SHP77 treated with DMSO at 0.1 percent for 48 hours (cell line): Measurements from ENCODE around the gene VAV3.

Experiments
- DNase-seq: peaks from one replicate; lab custom pipeline; 2025; lab: John Stamatoyannopoulos, UW

Gene VAV3

GRCh38 chr1:107972391-107973180 is 7.6 kb upstream of the VAV3 start:
- DNase-seq = no peak

DNA sequence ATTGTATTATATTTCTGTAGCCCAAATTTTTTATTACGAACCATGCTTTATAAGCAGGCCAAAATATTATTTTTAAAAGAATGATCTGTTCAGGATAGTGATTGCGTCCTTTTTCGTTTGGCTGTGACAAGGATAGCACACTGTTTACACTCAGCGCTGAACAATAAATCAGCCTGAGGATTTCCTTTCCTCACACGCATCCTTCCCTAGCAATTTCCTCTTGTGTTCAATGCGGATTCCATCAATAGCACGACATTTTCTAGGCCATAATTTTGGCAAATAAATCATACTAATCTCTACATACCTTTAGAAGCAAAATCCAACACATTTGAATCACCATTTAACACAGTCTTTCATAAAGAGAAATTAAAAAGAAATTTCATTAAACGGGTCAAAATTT is 1.6 kb upstream of the VAV3 start:
- no peak for DNase-seq

DNA sequence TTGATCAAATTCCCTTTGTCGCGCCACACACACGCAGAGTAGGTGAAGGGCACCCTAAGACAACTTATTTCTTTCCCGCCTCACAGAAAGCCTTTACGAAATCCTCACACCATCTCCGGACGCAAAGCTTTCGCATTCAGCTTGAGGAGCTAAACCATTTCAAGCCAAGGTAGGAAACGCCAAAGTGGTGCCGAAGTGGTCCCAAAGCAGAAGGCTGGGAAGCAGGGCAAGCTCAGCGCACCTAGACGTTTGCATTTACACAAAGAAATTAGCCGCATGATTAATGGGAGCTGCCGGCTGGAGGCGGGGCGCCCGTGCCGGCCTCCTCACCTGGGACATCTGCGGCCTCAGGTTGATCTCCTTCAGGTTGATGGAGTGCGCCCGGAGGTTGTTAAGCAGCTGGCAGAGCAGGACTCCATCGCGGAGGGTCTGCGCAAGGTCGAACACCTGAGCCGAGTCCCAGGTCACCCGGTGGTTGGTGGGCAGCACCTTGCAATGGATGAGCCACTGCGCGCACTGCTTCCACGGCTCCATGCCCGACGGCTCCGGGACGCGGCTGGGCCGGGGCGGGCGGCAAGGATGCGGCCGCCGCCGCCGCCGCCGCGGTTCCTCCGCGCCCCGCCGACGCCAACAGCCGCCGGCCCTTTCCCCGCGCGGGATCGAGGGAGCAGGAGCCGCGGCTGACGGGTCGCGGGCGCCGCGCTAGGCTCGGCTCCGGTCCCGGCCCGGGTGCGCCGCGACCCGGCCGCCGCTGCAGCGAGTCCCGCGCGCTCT is 457 bp downstream of the VAV3 start:
- no peak for DNase-seq

GRCh38 chr1:107963601-107964335 is 1.2 kb downstream of the VAV3 start:
- no peak for DNase-seq

DNA sequence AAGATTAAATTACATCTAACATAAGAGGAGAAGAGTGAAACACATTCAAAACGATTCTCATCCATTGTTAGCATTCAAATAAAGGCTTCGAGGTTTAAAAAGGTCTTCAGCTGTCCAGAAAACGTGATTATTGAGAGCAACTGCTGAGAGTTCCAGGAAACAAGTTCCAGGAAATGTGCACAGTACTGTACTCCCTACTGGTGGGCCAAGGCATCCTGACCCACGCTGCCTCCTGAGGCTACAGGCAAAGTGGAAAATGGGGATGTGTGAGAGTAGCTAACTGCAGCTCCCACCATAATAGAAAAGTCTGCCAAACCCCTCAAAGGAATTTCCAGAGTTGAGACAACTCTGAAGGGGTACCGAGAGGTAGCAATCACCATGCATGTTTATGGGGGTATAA is 2.0 kb downstream of the VAV3 start:
- DNase-seq = no peak

DNA sequence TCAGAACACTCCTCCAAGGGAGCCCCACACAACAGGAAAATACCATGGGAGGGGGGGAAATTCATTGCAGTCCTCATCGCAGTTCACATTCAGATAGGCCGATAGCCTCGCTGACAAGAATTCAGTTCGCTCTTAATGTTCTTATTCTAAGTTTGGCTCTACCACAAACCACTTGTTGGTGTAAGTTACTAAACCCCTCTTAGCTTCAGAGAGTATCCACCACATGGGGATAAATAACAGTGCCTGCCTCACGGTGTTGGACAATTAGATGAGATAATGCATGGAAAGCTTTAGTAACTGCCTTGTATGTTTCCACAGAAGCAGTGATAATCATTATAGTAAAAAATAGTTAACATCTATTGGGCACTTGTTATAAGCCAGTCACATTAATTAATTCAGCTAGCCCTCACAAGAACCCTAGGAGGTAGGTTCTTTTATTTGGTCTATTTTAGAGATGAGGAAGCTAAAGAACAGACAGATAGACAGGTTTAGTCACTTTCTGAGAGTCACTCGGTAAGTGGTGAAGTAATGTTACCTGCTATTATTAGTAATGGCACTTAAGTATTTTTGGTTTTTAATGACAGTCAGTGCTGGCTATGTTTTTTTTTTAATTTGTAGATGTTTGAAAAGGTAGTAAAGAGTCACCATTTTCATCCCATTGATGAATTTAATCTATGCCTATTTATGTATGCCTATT is 10.1 kb downstream of the VAV3 start:
- no peak for DNase-seq

GRCh38 chr1:107954126-107954525 is 10.9 kb downstream of the VAV3 start:
- DNase-seq = no peak

- DNase-seq = no peak
Observed at GRCh38 chr1:107953556-107953955, 11.4 kb downstream of the VAV3 start.

- no peak for DNase-seq
Observed at GRCh38 chr1:107952989-107953388, 12.0 kb downstream of the VAV3 start.

GRCh38 chr1:107950464-107950863 is 14.5 kb downstream of the VAV3 start:
- no peak for DNase-seq

DNA sequence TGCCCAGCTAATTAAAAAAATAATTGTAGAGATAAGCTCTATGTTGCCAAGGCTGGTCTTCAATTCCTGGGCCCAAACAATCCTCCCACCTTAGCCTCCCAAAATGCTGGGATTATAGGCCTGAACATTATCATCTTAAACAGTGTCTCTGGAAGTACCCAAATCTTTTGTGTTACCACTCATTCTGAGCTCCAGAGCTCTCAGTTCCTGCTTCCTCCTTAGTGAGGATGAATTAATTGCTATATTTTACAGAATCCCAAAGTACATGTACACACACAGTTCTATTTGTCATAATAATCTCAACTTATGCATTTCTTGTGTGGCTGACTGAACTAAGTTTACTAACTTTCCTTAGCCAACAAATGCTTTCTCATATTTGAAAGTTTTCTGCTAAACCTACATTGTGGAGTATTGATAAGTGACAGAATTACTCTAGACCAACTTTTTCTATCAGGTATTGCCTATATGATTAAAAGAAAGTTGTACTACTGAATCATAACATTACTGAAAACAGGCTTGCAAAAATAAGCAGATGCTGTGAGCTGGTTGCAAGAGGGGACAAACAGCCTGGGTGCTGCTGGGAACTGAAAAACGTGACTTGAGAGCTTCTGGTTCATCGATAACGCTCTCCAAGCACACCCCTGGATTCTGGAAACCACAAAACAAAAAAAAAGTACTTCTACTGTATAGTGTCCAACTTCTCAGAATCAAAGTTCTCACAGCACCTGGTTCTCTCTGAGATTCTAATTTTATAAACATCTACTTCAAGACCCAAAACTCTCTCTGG is 15.3 kb downstream of the VAV3 start:
- DNase-seq = no peak

DNA sequence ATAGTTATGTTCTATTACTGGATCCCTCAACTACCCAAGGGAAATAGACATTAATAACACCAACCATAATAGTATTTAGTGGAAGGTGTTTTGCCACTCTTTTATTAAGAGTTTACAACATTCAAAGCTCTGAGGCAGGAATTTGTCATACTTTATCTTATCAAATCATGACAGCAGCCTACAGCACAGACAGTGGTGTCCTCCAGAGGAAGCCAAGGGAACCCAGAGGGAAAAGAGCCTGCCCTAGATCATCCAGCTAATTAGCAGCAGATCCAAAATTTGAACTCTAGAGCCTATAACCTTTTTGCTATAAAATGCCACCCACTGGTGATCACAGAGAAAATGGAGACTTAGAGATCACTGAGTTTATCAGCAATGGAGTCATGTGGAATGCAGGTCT is 18.2 kb downstream of the VAV3 start:
- DNase-seq = no peak

DNA sequence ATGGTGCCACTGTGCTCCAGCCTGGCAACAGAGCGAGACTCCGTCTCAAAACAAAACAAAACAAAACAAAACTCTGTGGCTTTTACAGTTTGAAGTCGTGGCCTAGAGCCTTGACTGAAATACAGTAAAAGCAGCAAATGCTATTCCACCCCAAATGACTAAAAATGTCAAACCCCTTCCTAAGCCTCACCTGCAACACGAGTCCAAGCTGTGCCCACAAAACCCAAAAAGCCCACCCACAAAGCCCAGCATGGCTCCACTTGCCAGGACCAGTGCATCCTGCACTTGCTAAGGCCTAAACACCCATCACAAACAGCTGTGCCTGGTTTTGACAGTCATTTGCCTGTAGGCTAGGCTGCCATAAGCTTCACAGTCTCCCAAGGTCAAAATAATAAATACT is 21.3 kb downstream of the VAV3 start:
- no peak for DNase-seq

DNA sequence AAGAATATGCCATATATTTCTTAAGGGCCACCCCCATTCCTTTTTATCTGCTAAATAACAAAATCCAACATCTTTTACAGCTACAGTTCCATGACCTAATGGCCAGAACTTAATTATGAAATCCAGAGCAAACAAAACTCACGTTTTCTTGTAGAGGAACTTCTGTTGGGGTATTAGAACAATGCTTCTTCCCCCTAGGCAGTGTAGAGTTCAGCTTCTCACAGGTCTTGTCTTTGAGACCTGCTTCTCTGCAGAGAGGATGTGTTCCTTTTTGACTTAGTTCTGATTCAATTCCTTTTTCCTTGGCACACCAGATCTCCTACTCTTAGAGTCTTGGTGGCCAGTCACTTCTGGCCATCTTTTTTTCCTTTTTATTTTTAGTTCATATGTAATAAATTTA is 22.2 kb downstream of the VAV3 start:
- no peak for DNase-seq

DNA sequence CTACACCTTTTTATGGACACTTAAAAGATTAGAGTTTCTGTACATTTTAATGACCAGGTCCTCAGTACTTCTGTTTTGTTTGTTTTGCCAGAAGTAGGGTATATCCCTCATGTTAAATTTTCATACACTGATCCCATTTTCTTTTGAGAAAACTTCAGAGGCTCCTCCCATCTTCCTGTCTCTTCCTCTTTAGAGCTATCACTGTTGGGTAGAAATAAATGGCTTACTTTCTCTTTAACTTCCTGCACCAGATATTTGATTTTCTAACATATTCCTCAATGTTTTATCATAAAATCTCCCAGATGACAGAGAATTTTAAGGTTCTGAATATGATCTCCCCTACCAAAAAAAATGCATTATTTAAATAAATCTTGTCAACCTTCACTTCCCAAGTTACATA is 23.4 kb downstream of the VAV3 start:
- DNase-seq = no peak

DNA sequence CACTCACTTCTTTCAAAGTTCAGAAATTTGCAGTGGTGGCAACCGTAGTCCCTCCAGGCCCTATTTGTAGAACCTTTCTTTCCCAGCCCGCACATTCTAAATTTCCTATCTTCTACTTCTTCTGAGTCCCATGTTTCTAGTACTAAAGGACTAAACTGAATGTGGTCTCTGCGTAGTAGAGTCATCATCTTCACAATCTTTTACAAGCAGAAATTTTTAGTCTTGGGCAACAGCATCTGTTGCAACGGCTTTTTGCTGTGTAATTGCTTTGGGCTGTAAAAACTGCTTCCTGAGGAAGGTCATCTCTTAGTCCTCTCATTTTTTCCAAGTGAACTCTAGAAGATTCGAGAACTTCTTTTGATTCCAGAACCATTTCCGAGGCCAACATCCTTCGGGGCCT is 23.9 kb downstream of the VAV3 start:
- no peak for DNase-seq

DNA sequence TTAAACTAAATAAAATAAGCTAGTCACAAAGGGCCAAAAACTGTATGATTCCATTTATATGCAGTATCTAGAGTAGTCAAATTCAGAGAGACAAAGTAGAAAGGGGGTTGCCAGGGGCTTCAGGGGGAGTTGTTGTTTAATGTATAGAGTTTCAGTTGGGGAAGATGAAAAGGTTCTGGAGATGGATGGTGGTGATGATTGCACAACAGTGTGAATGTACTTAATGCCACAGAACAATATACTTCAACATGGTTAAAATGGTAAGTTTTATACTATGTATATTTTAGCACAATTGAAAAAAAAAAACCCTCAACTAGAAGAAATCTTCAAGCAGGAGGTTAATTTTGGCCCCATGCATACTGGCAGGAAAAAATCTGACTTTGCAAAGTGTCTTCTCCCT is 24.3 kb downstream of the VAV3 start:
- no peak for DNase-seq

GRCh38 chr1:107940017-107940577 is 24.9 kb downstream of the VAV3 start:
- DNase-seq = no peak

- DNase-seq = no peak
Observed at GRCh38 chr1:107939256-107939655, 25.7 kb downstream of the VAV3 start.

DNA sequence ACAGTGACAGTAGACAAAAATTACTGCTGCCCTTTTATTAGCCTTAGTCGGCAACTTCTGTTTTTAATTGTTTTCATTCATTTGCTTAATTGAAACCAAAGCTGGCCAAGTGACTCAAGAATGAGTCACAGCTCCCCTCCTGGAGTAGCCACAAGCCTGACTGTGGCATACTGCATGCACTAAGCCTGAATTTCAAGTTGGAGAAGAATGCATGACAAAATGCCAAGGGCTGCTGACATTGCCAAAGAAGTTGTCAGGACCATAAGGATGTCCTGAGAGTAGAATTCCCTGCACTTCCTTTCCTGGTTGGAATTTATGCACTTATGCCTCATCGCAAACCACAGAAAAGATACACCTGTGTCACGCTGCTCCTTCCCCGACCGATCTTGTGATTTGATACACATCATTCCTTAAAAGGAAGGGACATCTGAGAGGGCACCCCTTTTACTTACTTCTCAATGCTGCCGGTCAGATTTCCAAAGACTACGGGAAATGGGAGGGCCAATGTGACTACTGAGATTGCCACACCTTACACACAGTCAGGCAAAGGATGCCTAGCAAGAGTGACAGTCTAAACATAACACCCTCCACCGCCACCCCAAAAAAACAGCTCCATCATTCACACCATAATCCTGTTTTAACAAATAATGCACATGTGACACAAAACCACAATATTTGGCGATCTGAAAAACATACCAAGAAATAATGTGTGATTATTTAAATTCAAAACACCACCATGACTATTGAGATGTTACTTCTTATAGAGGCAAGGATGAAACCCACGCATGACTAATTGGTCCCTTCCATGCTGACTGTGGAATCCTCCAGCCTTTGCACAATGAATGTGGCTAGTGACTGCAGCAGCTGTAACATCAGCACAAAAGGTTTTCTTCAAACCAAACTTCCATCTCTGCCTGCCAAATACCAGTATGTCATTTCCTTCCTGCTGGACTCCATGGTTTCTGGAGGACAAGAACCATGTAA is 28.2 kb downstream of the VAV3 start:
- no peak for DNase-seq
